ENCODE data around the gene ATXN7.

ATXN7 gene

GRCh38 chr3:63991666-63992065, 128.0 kb downstream of the ATXN7 start:
- no peak overlapping the region for H3K4me3 ChIP-seq (ENCODE audit: low read depth in 1 of 2, low read length in 2 of 2)
- no peaks in the 10 kb centered on the region for H3K9me3 ChIP-seq (ENCODE audit: control insufficient read depth in 1 of 2, low read length in 2 of 2)
- no peak overlapping the region for H3K9ac ChIP-seq (ENCODE audit: low read depth in 1 of 2, low read length in 2 of 2)
- H3K36me3 ChIP-seq (ENCODE audit: control insufficient read depth in 1 of 2, insufficient read depth in 2 of 2, low read length in 2 of 2) = peaks cover 61 to 87% of the 10 kb centered on the region in 2 donors
- H3K27me3 ChIP-seq (ENCODE audit: control insufficient read depth in 1 of 2, insufficient read depth in 2 of 2, low read length in 2 of 2) = no peaks in the 10 kb centered on the region
- no peaks in the 10 kb centered on the region for H3K4me1 ChIP-seq (ENCODE audit: control insufficient read depth in 1 of 2, insufficient read depth in 2 of 2, low read length in 2 of 2)
- H3K27ac ChIP-seq (ENCODE audit: low read depth, low read length) = no peak overlapping the region

- no peaks in the 10 kb centered on the region for H3K27me3 ChIP-seq (ENCODE audit: control insufficient read depth in 1 of 2, insufficient read depth in 2 of 2, low read length in 2 of 2)
- no peaks in the 10 kb centered on the region for H3K9me3 ChIP-seq (ENCODE audit: control insufficient read depth in 1 of 2, low read length in 2 of 2)
- no peaks in the 10 kb centered on the region for H3K4me1 ChIP-seq (ENCODE audit: control insufficient read depth in 1 of 2, insufficient read depth in 2 of 2, low read length in 2 of 2)
- H3K36me3 ChIP-seq (ENCODE audit: control insufficient read depth in 1 of 2, insufficient read depth in 2 of 2, low read length in 2 of 2) = peaks cover 63 to 86% of the 10 kb centered on the region in 2 donors
- no peak overlapping the region for H3K4me3 ChIP-seq (ENCODE audit: low read depth in 1 of 2, low read length in 2 of 2)
- H3K9ac ChIP-seq (ENCODE audit: low read depth in 1 of 2, low read length in 2 of 2) = no peak overlapping the region
- H3K27ac ChIP-seq (ENCODE audit: low read depth, low read length) = no peak overlapping the region
Measured at GRCh38 chr3:63992516-63993209, 129.0 kb downstream of the ATXN7 start.

GRCh38 chr3:63993653-63994079, 130.0 kb downstream of the ATXN7 start:
- Histone ChIP-seq H3K36me3 (ENCODE audit: control insufficient read depth in 1 of 2, insufficient read depth in 2 of 2, low read length in 2 of 2) (peaks cover 59 to 84% of the 10 kb centered on the region in 2 donors), H3K4me1 (ENCODE audit: control insufficient read depth in 1 of 2, insufficient read depth in 2 of 2, low read length in 2 of 2) (no peaks in the 10 kb centered on the region), H3K9ac (ENCODE audit: low read depth in 1 of 2, low read length in 2 of 2) (no peak overlapping the region), H3K9me3 (ENCODE audit: control insufficient read depth in 1 of 2, low read length in 2 of 2) (no peaks in the 10 kb centered on the region), H3K4me3 (ENCODE audit: low read depth in 1 of 2, low read length in 2 of 2) (no peak overlapping the region), H3K27ac (ENCODE audit: low read depth, low read length) (no peak overlapping the region), H3K27me3 (ENCODE audit: control insufficient read depth in 1 of 2, insufficient read depth in 2 of 2, low read length in 2 of 2) (no peaks in the 10 kb centered on the region)

GRCh38 chr3:63995086-63995485, 131.4 kb downstream of the ATXN7 start:
- Histone ChIP-seq H3K4me1 (ENCODE audit: control insufficient read depth in 1 of 2, insufficient read depth in 2 of 2, low read length in 2 of 2) (no peaks in the 10 kb centered on the region), H3K4me3 (ENCODE audit: low read depth in 1 of 2, low read length in 2 of 2) (no peak overlapping the region), H3K27ac (ENCODE audit: low read depth, low read length) (no peak overlapping the region), H3K36me3 (ENCODE audit: control insufficient read depth in 1 of 2, insufficient read depth in 2 of 2, low read length in 2 of 2) (peaks cover 56 to 84% of the 10 kb centered on the region in 2 donors), H3K27me3 (ENCODE audit: control insufficient read depth in 1 of 2, insufficient read depth in 2 of 2, low read length in 2 of 2) (no peaks in the 10 kb centered on the region), H3K9ac (ENCODE audit: low read depth in 1 of 2, low read length in 2 of 2) (no peak overlapping the region), H3K9me3 (ENCODE audit: control insufficient read depth in 1 of 2, low read length in 2 of 2) (no peaks in the 10 kb centered on the region)

- H3K4me1 ChIP-seq (ENCODE audit: control insufficient read depth in 1 of 2, insufficient read depth in 2 of 2, low read length in 2 of 2) = no peaks in the 10 kb centered on the region
- no peak overlapping the region for H3K4me3 ChIP-seq (ENCODE audit: low read depth in 1 of 2, low read length in 2 of 2)
- no peaks in the 10 kb centered on the region for H3K9me3 ChIP-seq (ENCODE audit: control insufficient read depth in 1 of 2, low read length in 2 of 2)
- no peak overlapping the region for H3K9ac ChIP-seq (ENCODE audit: low read depth in 1 of 2, low read length in 2 of 2)
- no peaks in the 10 kb centered on the region for H3K27me3 ChIP-seq (ENCODE audit: control insufficient read depth in 1 of 2, insufficient read depth in 2 of 2, low read length in 2 of 2)
- no peak overlapping the region for H3K27ac ChIP-seq (ENCODE audit: low read depth, low read length)
- H3K36me3 ChIP-seq (ENCODE audit: control insufficient read depth in 1 of 2, insufficient read depth in 2 of 2, low read length in 2 of 2) = peaks cover 41 to 70% of the 10 kb centered on the region in 2 donors
Measured at GRCh38 chr3:63998852-63999754, 135.4 kb downstream of the ATXN7 start.

GRCh38 chr3:64000453-64001055, 136.9 kb downstream of the ATXN7 start:
- Histone ChIP-seq H3K36me3 (ENCODE audit: control insufficient read depth in 1 of 2, insufficient read depth in 2 of 2, low read length in 2 of 2) (peaks cover 30 to 67% of the 10 kb centered on the region in 2 donors), H3K9ac (ENCODE audit: low read depth in 1 of 2, low read length in 2 of 2) (no peak overlapping the region), H3K9me3 (ENCODE audit: control insufficient read depth in 1 of 2, low read length in 2 of 2) (no peaks in the 10 kb centered on the region), H3K27me3 (ENCODE audit: control insufficient read depth in 1 of 2, insufficient read depth in 2 of 2, low read length in 2 of 2) (no peaks in the 10 kb centered on the region), H3K27ac (ENCODE audit: low read depth, low read length) (no peak overlapping the region), H3K4me1 (ENCODE audit: control insufficient read depth in 1 of 2, insufficient read depth in 2 of 2, low read length in 2 of 2) (no peaks in the 10 kb centered on the region), H3K4me3 (ENCODE audit: low read depth in 1 of 2, low read length in 2 of 2) (no peak overlapping the region)

GRCh38 chr3:64002233-64002632, 138.6 kb downstream of the ATXN7 start:
- H3K9me3 ChIP-seq (ENCODE audit: control insufficient read depth in 1 of 2, low read length in 2 of 2) = no peaks in the 10 kb centered on the region
- no peak overlapping the region for H3K27ac ChIP-seq (ENCODE audit: low read depth, low read length)
- H3K4me1 ChIP-seq (ENCODE audit: control insufficient read depth in 1 of 2, insufficient read depth in 2 of 2, low read length in 2 of 2) = no peaks in the 10 kb centered on the region
- H3K36me3 ChIP-seq (ENCODE audit: control insufficient read depth in 1 of 2, insufficient read depth in 2 of 2, low read length in 2 of 2) = peaks cover 37 to 64% of the 10 kb centered on the region in 2 donors
- H3K4me3 ChIP-seq (ENCODE audit: low read depth in 1 of 2, low read length in 2 of 2) = no peak overlapping the region
- no peak overlapping the region for H3K9ac ChIP-seq (ENCODE audit: low read depth in 1 of 2, low read length in 2 of 2)
- H3K27me3 ChIP-seq (ENCODE audit: control insufficient read depth in 1 of 2, insufficient read depth in 2 of 2, low read length in 2 of 2) = no peaks in the 10 kb centered on the region

- no peak overlapping the region for H3K9ac ChIP-seq (ENCODE audit: low read depth in 1 of 2, low read length in 2 of 2)
- H3K36me3 ChIP-seq (ENCODE audit: control insufficient read depth in 1 of 2, insufficient read depth in 2 of 2, low read length in 2 of 2) = peaks cover 43 to 62% of the 10 kb centered on the region in 2 donors
- no peak overlapping the region for H3K4me3 ChIP-seq (ENCODE audit: low read depth in 1 of 2, low read length in 2 of 2)
- no peaks in the 10 kb centered on the region for H3K9me3 ChIP-seq (ENCODE audit: control insufficient read depth in 1 of 2, low read length in 2 of 2)
- no peaks in the 10 kb centered on the region for H3K27me3 ChIP-seq (ENCODE audit: control insufficient read depth in 1 of 2, insufficient read depth in 2 of 2, low read length in 2 of 2)
- no peaks in the 10 kb centered on the region for H3K4me1 ChIP-seq (ENCODE audit: control insufficient read depth in 1 of 2, insufficient read depth in 2 of 2, low read length in 2 of 2)
- no peak overlapping the region for H3K27ac ChIP-seq (ENCODE audit: low read depth, low read length)
Measured at GRCh38 chr3:64003589-64003988, 139.9 kb downstream of the ATXN7 start.

- no peaks in the 10 kb centered on the region for H3K9me3 ChIP-seq (ENCODE audit: control insufficient read depth in 1 of 2, low read length in 2 of 2)
- H3K36me3 ChIP-seq (ENCODE audit: control insufficient read depth in 1 of 2, insufficient read depth in 2 of 2, low read length in 2 of 2) = peaks cover 68 to 78% of the 10 kb centered on the region in 2 donors
- H3K4me3 ChIP-seq (ENCODE audit: low read depth in 1 of 2, low read length in 2 of 2) = no peak overlapping the region
- H3K27me3 ChIP-seq (ENCODE audit: control insufficient read depth in 1 of 2, insufficient read depth in 2 of 2, low read length in 2 of 2) = no peaks in the 10 kb centered on the region
- H3K27ac ChIP-seq (ENCODE audit: low read depth, low read length) = no peak overlapping the region
- no peaks in the 10 kb centered on the region for H3K4me1 ChIP-seq (ENCODE audit: control insufficient read depth in 1 of 2, insufficient read depth in 2 of 2, low read length in 2 of 2)
- no peak overlapping the region for H3K9ac ChIP-seq (ENCODE audit: low read depth in 1 of 2, low read length in 2 of 2)
Measured at GRCh38 chr3:64008017-64008416, 144.3 kb downstream of the ATXN7 start.
